ENCODE data around the gene ZNRF1.

Gene ZNRF1

DNA sequence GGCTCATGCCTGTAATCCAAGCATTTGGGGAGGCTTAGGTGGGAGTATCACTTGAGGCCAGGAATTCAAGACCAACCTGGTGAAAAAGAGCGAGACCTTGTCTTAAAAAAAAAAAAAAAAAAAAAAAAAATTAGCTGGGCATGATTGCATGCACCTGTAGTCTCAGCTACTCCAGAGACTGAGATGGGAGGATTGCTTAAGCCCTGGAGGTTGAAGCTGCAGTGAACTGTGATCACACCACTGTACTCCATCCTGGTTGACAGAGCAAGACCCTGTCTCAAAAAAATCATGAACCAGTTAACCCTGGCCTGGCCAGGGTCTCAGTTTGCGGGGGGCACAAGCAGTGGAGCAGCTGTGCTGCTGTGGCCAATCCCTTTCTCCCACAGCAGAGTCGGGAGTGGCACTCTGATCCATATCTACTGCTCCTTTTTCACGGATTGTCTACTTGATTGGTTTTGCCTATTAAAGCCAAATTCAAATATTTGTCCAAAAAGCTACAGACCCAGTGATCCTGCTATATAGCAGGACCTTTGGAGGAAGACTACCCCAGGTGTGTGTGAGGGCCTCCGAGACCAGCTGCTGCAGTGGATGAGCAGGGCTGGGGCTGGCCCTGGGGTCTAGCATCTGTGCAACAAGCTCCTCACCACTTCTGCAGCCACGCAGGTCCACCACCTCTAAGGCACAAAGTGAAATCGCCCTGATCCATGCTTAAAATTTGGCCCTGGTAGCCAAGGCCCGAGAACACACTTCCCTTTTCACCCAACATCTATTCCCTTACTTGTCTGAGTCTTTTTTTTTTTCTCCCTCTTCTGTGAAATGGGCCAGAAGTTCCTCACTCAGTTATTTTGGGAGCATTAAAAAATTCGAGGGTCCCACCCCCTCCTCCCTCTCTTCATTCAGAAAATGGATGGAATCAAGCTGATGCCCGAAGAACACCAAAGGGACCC, 69.5 kb downstream of the ZNRF1 start:
- TF ChIP-seq, protein P1, sequence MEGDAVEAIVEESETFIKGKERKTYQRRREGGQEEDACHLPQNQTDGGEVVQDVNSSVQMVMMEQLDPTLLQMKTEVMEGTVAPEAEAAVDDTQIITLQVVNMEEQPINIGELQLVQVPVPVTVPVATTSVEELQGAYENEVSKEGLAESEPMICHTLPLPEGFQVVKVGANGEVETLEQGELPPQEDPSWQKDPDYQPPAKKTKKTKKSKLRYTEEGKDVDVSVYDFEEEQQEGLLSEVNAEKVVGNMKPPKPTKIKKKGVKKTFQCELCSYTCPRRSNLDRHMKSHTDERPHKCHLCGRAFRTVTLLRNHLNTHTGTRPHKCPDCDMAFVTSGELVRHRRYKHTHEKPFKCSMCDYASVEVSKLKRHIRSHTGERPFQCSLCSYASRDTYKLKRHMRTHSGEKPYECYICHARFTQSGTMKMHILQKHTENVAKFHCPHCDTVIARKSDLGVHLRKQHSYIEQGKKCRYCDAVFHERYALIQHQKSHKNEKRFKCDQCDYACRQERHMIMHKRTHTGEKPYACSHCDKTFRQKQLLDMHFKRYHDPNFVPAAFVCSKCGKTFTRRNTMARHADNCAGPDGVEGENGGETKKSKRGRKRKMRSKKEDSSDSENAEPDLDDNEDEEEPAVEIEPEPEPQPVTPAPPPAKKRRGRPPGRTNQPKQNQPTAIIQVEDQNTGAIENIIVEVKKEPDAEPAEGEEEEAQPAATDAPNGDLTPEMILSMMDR (IDR thresholded peaks at IDR 0.05; ENCODE audit: poor library complexity, severe bottlenecking), result no peak
- Histone ChIP-seq H3K27me3 (ENCODE audit: insufficient read depth, poor library complexity, severe bottlenecking) (no peaks in the 10 kb centered on the region), H3K9me3 (ENCODE audit: severe bottlenecking) (no peaks in the 10 kb centered on the region), H3K36me3 (ENCODE audit: low read depth) (no peaks in the 10 kb centered on the region), H3K4me1 (ENCODE audit: insufficient read depth, poor library complexity, severe bottlenecking) (no peaks in the 10 kb centered on the region), H3K27ac (ENCODE audit: poor library complexity, severe bottlenecking) (no peak overlapping the region), H3K4me3 (ENCODE audit: severe bottlenecking) (no peak overlapping the region)
- ATAC-seq (ENCODE audit: low read depth) (no peak), DNase-seq (ENCODE audit: low spot score) (no peak)

DNA sequence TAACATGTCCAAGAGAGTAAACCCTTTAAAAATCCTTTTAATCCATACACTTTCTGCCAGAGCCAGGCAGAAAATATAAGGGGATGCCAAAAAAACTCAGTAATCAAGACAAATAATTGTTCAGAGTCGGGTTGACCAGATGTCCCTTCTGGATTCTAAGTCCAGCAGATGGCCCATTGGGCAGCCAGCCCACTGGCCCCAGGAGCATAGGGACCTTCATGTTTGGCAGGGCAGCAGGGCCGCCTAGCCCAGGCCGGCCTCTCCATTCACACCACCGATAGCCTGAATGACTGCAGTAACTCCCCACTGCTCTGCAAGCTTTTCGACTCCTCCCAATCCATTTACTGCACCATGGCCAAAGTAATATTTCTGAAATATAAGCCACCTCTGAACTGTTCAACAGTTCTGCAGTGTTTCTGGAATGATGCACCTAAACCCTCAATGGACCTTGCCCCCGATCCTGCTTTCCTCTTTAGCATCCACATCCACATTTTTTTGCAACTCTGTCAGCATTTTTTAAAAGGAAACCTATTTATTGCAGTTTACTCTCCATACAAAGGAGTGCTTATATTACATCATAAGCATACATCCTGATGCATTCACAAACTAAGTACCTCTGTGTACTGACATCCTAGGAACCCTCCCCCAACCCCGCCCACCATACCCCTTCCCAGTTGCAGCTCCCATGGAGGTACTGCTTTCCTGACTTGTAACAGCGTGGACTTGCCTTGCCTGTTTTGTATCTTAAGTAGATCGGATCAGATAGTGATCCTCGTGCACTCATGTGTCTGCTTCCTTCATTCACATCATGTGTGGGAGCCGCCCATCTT, 71.4 kb downstream of the ZNRF1 start:
- Histone ChIP-seq H3K27ac (ENCODE audit: poor library complexity, severe bottlenecking) (no peak overlapping the region), H3K4me1 (ENCODE audit: insufficient read depth, poor library complexity, severe bottlenecking) (no peaks in the 10 kb centered on the region), H3K4me3 (ENCODE audit: severe bottlenecking) (no peak overlapping the region), H3K9me3 (ENCODE audit: severe bottlenecking) (no peaks in the 10 kb centered on the region), H3K36me3 (ENCODE audit: low read depth) (no peaks in the 10 kb centered on the region), H3K27me3 (ENCODE audit: insufficient read depth, poor library complexity, severe bottlenecking) (no peaks in the 10 kb centered on the region)
- TF ChIP-seq, protein P1 (IDR thresholded peaks at IDR 0.05; ENCODE audit: poor library complexity, severe bottlenecking), result no peak
- ATAC-seq (ENCODE audit: low read depth) (0 out of 3 replicates have a peak, but pooled peaks have one; percentile 19), DNase-seq (ENCODE audit: low spot score) (no peak)

DNA sequence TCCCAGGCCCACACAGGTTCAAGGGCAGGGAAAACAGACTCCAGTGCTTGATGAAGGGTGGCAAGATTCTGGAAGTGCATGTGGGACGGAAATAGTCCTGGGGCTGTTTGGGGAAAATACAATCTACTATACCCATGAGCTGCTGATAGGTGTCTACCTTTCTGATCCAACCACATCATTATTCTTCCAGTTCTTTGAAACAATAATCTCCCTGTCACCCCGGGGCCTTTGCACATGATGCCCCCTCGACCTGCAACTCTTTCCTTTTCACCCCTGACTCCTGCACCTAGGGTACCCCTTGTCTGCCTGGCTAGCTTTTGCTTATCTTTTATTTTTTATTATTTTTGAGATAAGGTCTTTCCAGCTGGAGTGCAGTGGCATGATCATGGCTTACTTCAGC, 72.8 kb downstream of the ZNRF1 start:
- no peaks in the 10 kb centered on the region for H3K4me1 ChIP-seq (ENCODE audit: insufficient read depth, poor library complexity, severe bottlenecking)
- TF ChIP-seq, protein P1 (IDR thresholded peaks at IDR 0.05; ENCODE audit: poor library complexity, severe bottlenecking), result no peak
- H3K4me3 ChIP-seq (ENCODE audit: severe bottlenecking), result no peak overlapping the region
- DNase-seq (ENCODE audit: low spot score) (no peak), ATAC-seq (ENCODE audit: low read depth) (no peak)
- H3K36me3 ChIP-seq (ENCODE audit: low read depth), result no peaks in the 10 kb centered on the region
- no peak overlapping the region for H3K27ac ChIP-seq (ENCODE audit: poor library complexity, severe bottlenecking)
- no peaks in the 10 kb centered on the region for H3K27me3 ChIP-seq (ENCODE audit: insufficient read depth, poor library complexity, severe bottlenecking)
- H3K9me3 ChIP-seq (ENCODE audit: severe bottlenecking), result no peaks in the 10 kb centered on the region

DNA sequence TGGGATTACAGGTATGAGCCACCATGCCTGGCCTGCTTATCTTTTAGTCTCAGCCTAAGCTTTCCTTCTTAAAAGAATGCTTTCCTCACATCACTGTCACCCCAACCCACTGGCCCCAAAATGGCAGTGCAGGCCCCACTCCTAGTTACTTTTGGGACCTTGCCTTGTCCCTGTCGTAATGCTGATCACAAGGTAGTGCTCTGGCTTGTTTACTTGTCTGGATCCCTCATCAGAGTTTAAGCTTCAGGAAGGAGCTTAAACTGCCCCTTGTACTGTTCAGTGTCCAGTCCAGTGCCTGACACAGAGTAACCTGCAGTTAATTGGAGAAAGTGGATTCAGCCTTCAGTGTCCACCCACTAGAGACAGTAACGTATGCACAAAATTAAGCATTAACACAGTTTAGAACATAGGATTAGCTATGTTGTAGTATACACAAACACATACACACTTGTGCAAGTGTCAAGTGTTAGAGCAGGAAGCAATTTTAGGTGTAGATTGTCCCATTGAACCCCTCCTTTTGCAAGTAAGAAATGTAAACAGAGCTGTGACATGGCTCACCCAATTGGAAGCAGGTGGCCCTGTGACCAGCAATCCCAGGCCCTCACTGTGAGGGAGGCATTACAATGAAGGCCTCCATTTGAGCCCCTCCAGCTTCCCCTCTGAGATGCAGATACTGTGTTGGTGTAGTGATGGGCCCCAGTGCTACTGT, 73.6 kb downstream of the ZNRF1 start:
- no peak for DNase-seq (ENCODE audit: low spot score)
- TF ChIP-seq, protein P1 (IDR thresholded peaks at IDR 0.05; ENCODE audit: poor library complexity, severe bottlenecking), result no peak
- no peak overlapping the region for H3K27ac ChIP-seq (ENCODE audit: poor library complexity, severe bottlenecking)

More for the DNA sequence above, 73.6 kb downstream of the ZNRF1 start:
- Histone ChIP-seq H3K4me3 (ENCODE audit: severe bottlenecking) (no peak overlapping the region), H3K36me3 (ENCODE audit: low read depth) (no peaks in the 10 kb centered on the region), H3K4me1 (ENCODE audit: insufficient read depth, poor library complexity, severe bottlenecking) (no peaks in the 10 kb centered on the region), H3K27me3 (ENCODE audit: insufficient read depth, poor library complexity, severe bottlenecking) (no peaks in the 10 kb centered on the region), H3K9me3 (ENCODE audit: severe bottlenecking) (no peaks in the 10 kb centered on the region)
- no peak for ATAC-seq (ENCODE audit: low read depth)

Data from RWPE2 (cell line).